ENCODE measurements around the gene OSBP2. TPM values are rescaled to one million over a fixed set of nuclear protein-coding genes. Genes with fewer than 3 reads are reported as not detected.

Gene OSBP2
- total RNA-seq, 1 experiment from 2014 or later: 7.1 TPM

- Histone ChIP-seq H3K36me3 (ENCODE audit: low read depth) (no peaks in the 10 kb centered on the region), H3K9me2 (ENCODE audit: insufficient read depth) (no peaks in the 10 kb centered on the region), H3K4me2 (no peak overlapping the region), H3K4me1 (replicated peaks; ENCODE audit: insufficient read depth) (no peaks in the 10 kb centered on the region), H3K27ac (no peak overlapping the region), H3K9me3 (ENCODE audit: insufficient read depth, low read depth) (no peaks in the 10 kb centered on the region), H3F3A (ENCODE audit: insufficient read depth, low read depth) (no peaks in the 10 kb centered on the region), H3K27me3 (ENCODE audit: insufficient read depth, low read depth) (no peaks in the 10 kb centered on the region), H2AFZ (no peak overlapping the region), H3K79me2 (ENCODE audit: low read depth) (no peaks in the 10 kb centered on the region), H3K4me3 (no peak overlapping the region), H4K20me1 (ENCODE audit: insufficient read depth) (no peaks in the 10 kb centered on the region)
- no peak for DNase-seq
- no peak for TF ChIP-seq EZH2 (IDR thresholded peaks at IDR 0.05; ENCODE audit: low read depth)
- TF ChIP-seq CTCF (conservative IDR thresholded peaks at IDR 0.05): no peak
- POLR2A ChIA-PET (ENCODE audit: unreplicated experiment): no interaction called here
- no TSS peak for BruUV-seq (replicated peaks)
- intact Hi-C loops (cut with micrococcal nuclease; ENCODE audit: unreplicated experiment): no loop called here
- CTCF ChIA-PET: no interaction called here
These were observed 174.2 kb downstream of the OSBP2 start for GRCh38 chr22:30868663-30869385.

GRCh38 chr22:30869667-30870395 is 175.2 kb downstream of the OSBP2 start:
- Histone ChIP-seq H3K79me2 (ENCODE audit: low read depth) (no peaks in the 10 kb centered on the region), H3K27me3 (ENCODE audit: insufficient read depth, low read depth) (no peaks in the 10 kb centered on the region), H3K9me2 (ENCODE audit: insufficient read depth) (no peaks in the 10 kb centered on the region), H3K27ac (no peak overlapping the region), H3K4me3 (no peak overlapping the region), H3K4me2 (no peak overlapping the region), H3K36me3 (ENCODE audit: low read depth) (no peaks in the 10 kb centered on the region), H3F3A (ENCODE audit: insufficient read depth, low read depth) (no peaks in the 10 kb centered on the region), H4K20me1 (ENCODE audit: insufficient read depth) (no peaks in the 10 kb centered on the region), H2AFZ (no peak overlapping the region), H3K4me1 (replicated peaks; ENCODE audit: insufficient read depth) (no peaks in the 10 kb centered on the region), H3K9me3 (ENCODE audit: insufficient read depth, low read depth) (no peaks in the 10 kb centered on the region)
- intact Hi-C loops (cut with micrococcal nuclease; ENCODE audit: unreplicated experiment): no loop called here
- TF ChIP-seq EZH2 (IDR thresholded peaks at IDR 0.05; ENCODE audit: low read depth) (no peak), CTCF (conservative IDR thresholded peaks at IDR 0.05) (no peak)
- BruUV-seq (replicated peaks): no TSS peak
- no peak for DNase-seq
- ChIA-PET POLR2A (ENCODE audit: unreplicated experiment) (no interaction called here), CTCF (no interaction called here)

- H2AFZ ChIP-seq: no peak overlapping the region
- intact Hi-C loops (cut with micrococcal nuclease; ENCODE audit: unreplicated experiment): no loop called here
- no peaks in the 10 kb centered on the region for H3K4me1 ChIP-seq (replicated peaks; ENCODE audit: insufficient read depth)
- H4K20me1 ChIP-seq (ENCODE audit: insufficient read depth): no peaks in the 10 kb centered on the region
- POLR2A ChIA-PET (ENCODE audit: unreplicated experiment): no interaction called here
- DNase-seq: no peak
- H3K4me2 ChIP-seq: no peak overlapping the region
- no peaks in the 10 kb centered on the region for H3K9me3 ChIP-seq (ENCODE audit: insufficient read depth, low read depth)
- TF ChIP-seq EZH2 (IDR thresholded peaks at IDR 0.05; ENCODE audit: low read depth): no peak
- no peak for TF ChIP-seq CTCF (conservative IDR thresholded peaks at IDR 0.05)
- no TSS peak for BruUV-seq (replicated peaks)
- no peaks in the 10 kb centered on the region for H3K79me2 ChIP-seq (ENCODE audit: low read depth)
- no peaks in the 10 kb centered on the region for H3K27me3 ChIP-seq (ENCODE audit: insufficient read depth, low read depth)
- no peaks in the 10 kb centered on the region for H3K9me2 ChIP-seq (ENCODE audit: insufficient read depth)
- no peaks in the 10 kb centered on the region for H3F3A ChIP-seq (ENCODE audit: insufficient read depth, low read depth)
- CTCF ChIA-PET: no interaction called here
- H3K4me3 ChIP-seq: no peak overlapping the region
- H3K36me3 ChIP-seq (ENCODE audit: low read depth): no peaks in the 10 kb centered on the region
- H3K27ac ChIP-seq: no peak overlapping the region
These were observed 176.0 kb downstream of the OSBP2 start for GRCh38 chr22:30870451-30871345.

All from PC-9 (cell line).